ENCODE measurements around the gene SH3GL2. TPM values are rescaled to one million over a fixed set of nuclear protein-coding genes. Genes with fewer than 3 reads are reported as not detected.

Gene SH3GL2
- polyA plus RNA-seq, 1 donor (not counting 4 experiments of a cell fraction or from before 2014, with no cell fraction given), result not detected

DNA sequence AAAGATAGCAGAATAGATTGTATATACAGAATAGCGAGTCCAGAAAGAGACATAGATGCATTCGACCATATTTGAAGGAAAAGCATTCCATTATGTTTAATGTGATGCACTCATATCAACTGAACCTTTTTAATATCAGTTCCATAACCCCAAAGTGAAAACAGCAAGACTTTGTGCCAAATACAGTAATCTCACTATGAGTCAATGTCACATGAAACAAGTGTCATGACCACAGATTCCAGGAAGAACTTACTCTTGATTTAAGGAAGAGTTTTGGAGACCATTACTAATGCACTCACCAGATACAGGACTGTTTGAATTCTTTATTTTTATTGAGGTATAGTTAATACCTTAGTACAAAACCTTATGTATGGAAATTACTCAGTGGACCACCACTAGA lies 220.5 kb downstream of the SH3GL2 start:
- Histone ChIP-seq H3K79me2 (ENCODE audit: control insufficient read depth, insufficient read depth, low read length) (no peaks in the 10 kb centered on the region), H2AFZ (ENCODE audit: control insufficient read depth, low read length) (no peak overlapping the region), H3K4me1 (ENCODE audit: control insufficient read depth, extremely low read depth, insufficient read depth, low read length) (no peaks in the 10 kb centered on the region), H3K27me3 (ENCODE audit: control insufficient read depth, extremely low read depth, insufficient read depth, low read length) (no peaks in the 10 kb centered on the region), H3K9me3 (ENCODE audit: control insufficient read depth, low read depth, low read length) (no peaks in the 10 kb centered on the region), H3K9ac (ENCODE audit: control insufficient read depth, extremely low read depth, insufficient read depth, low read length) (no peak overlapping the region), H3K4me3 (ENCODE audit: control insufficient read depth in 2 of 3, extremely low read depth in 1 of 3, insufficient read depth in 2 of 3, low read depth in 1 of 3, low read length in 3 of 3) (no peak overlapping the region), H3K9me1 (ENCODE audit: control insufficient read depth, extremely low read depth, insufficient read depth, low read length) (no peaks in the 10 kb centered on the region), H4K20me1 (ENCODE audit: control insufficient read depth, extremely low read depth, insufficient read depth, low read length) (no peaks in the 10 kb centered on the region), H3K4me2 (ENCODE audit: control insufficient read depth, extremely low read depth, insufficient read depth, low read depth, low read length) (no peak overlapping the region), H3K27ac (ENCODE audit: control insufficient read depth, insufficient read depth, low read length) (no peak overlapping the region), H3K36me3 (ENCODE audit: control insufficient read depth in 2 of 2, extremely low read depth in 1 of 2, insufficient read depth in 2 of 2, low read length in 2 of 2) (no peaks in the 10 kb centered on the region)
- DNase-seq (ENCODE audit: low read depth, low spot score) (no peak), FAIRE-seq (no peak)
- TF ChIP-seq CTCF (optimal IDR thresholded peaks at IDR 0.05 in 1 of 3, IDR thresholded peaks at IDR 0.05 in 1 of 3, conservative IDR thresholded peaks at IDR 0.05 in 1 of 3; ENCODE audit: extremely low read depth in 1 of 3, insufficient read depth in 2 of 3, low read length in 3 of 3) (no peak), EZH2 (IDR thresholded peaks at IDR 0.05; ENCODE audit: low read length) (no peak)
- dilution Hi-C loops (cut with MboI; ENCODE audit: extremely low pct_ligation_motif_present, low sequenced_read_pairs), result no loop called here

- dilution Hi-C loops (cut with MboI; ENCODE audit: extremely low pct_ligation_motif_present, low sequenced_read_pairs), result no loop called here
- H3K4me2 ChIP-seq (ENCODE audit: control insufficient read depth, extremely low read depth, insufficient read depth, low read depth, low read length), result no peak overlapping the region
- H3K9me3 ChIP-seq (ENCODE audit: control insufficient read depth, low read depth, low read length), result no peaks in the 10 kb centered on the region
- H3K4me1 ChIP-seq (ENCODE audit: control insufficient read depth, extremely low read depth, insufficient read depth, low read length), result no peaks in the 10 kb centered on the region
- H3K9me1 ChIP-seq (ENCODE audit: control insufficient read depth, extremely low read depth, insufficient read depth, low read length), result no peaks in the 10 kb centered on the region
- DNase-seq (ENCODE audit: low read depth, low spot score), result no peak
- H3K27me3 ChIP-seq (ENCODE audit: control insufficient read depth, extremely low read depth, insufficient read depth, low read length), result no peaks in the 10 kb centered on the region
- TF ChIP-seq EZH2 (IDR thresholded peaks at IDR 0.05; ENCODE audit: low read length) (no peak), CTCF (optimal IDR thresholded peaks at IDR 0.05 in 1 of 3, IDR thresholded peaks at IDR 0.05 in 1 of 3, conservative IDR thresholded peaks at IDR 0.05 in 1 of 3; ENCODE audit: extremely low read depth in 1 of 3, insufficient read depth in 2 of 3, low read length in 3 of 3) (no peak)
- no peaks in the 10 kb centered on the region for H3K79me2 ChIP-seq (ENCODE audit: control insufficient read depth, insufficient read depth, low read length)
- H3K9ac ChIP-seq (ENCODE audit: control insufficient read depth, extremely low read depth, insufficient read depth, low read length), result no peak overlapping the region
- H2AFZ ChIP-seq (ENCODE audit: control insufficient read depth, low read length), result no peak overlapping the region
- H3K36me3 ChIP-seq (ENCODE audit: control insufficient read depth in 2 of 2, extremely low read depth in 1 of 2, insufficient read depth in 2 of 2, low read length in 2 of 2), result no peaks in the 10 kb centered on the region
- H3K27ac ChIP-seq (ENCODE audit: control insufficient read depth, insufficient read depth, low read length), result no peak overlapping the region
- FAIRE-seq, result no peak
- no peak overlapping the region for H3K4me3 ChIP-seq (ENCODE audit: control insufficient read depth in 2 of 3, extremely low read depth in 1 of 3, insufficient read depth in 2 of 3, low read depth in 1 of 3, low read length in 3 of 3)
- no peaks in the 10 kb centered on the region for H4K20me1 ChIP-seq (ENCODE audit: control insufficient read depth, extremely low read depth, insufficient read depth, low read length)
Observed at GRCh38 chr9:17800418-17800817, 221.6 kb downstream of the SH3GL2 start.
